ENCODE measurements around the gene CTRB2. TPM values are rescaled to one million over a fixed set of nuclear protein-coding genes. Genes with fewer than 3 reads are reported as not detected.
"Not testable (repeated sequence)": the region's sequence is repeated elsewhere in the genome, so short reads cannot be mapped to it uniquely, and the experiment has no call there.

Gene CTRB2
- total and polyA plus RNA-seq, 2 experiments from 2014 or later = 0.76 TPM; not detected in 1

GRCh38 chr16:75244844-75245758 lies 38.1 kb upstream of the CTRB2 start:
- Histone ChIP-seq H3K9me3 (ENCODE audit: low read depth) (no peaks in the 10 kb centered on the region), H3K27ac (peak overlapping the region; percentile 99), H3K36me3 (peaks cover 9% of the 10 kb centered on the region), H3K4me3 (no peak overlapping the region), H3K4me1 (ENCODE audit: low read depth) (peaks cover 45% of the 10 kb centered on the region), H3K27me3 (no peaks in the 10 kb centered on the region)
- no peak for TF ChIP-seq CTCF (IDR thresholded peaks at IDR 0.05; ENCODE audit: low read depth, low read length)
- peak; percentile 90 to 98 for DNase-seq (ENCODE audit: low read depth in 1 of 2, low spot score in 1 of 2)

GRCh38 chr16:75244225-75244809 lies 37.4 kb upstream of the CTRB2 start:
- Histone ChIP-seq H3K4me1 (ENCODE audit: low read depth) (peaks cover 44% of the 10 kb centered on the region), H3K27me3 (no peaks in the 10 kb centered on the region), H3K36me3 (peaks cover 9% of the 10 kb centered on the region), H3K9me3 (ENCODE audit: low read depth) (no peaks in the 10 kb centered on the region), H3K4me3 (no peak overlapping the region), H3K27ac (peak overlapping the region; percentile 99)
- peak in 1 of 2 donors; percentile 83 for DNase-seq (ENCODE audit: low read depth in 1 of 2, low spot score in 1 of 2)
- no peak for TF ChIP-seq CTCF (IDR thresholded peaks at IDR 0.05; ENCODE audit: low read depth, low read length)

- no peaks in the 10 kb centered on the region for H3K9me3 ChIP-seq (ENCODE audit: low read depth)
- H3K4me1 ChIP-seq (ENCODE audit: low read depth) = peaks cover 50% of the 10 kb centered on the region
- no peak for DNase-seq (ENCODE audit: low read depth in 1 of 2, low spot score in 1 of 2)
- peaks cover 9% of the 10 kb centered on the region for H3K36me3 ChIP-seq
- H3K27me3 ChIP-seq = no peaks in the 10 kb centered on the region
- no peak overlapping the region for H3K4me3 ChIP-seq
- peak overlapping the region; percentile 99 for H3K27ac ChIP-seq
- TF ChIP-seq CTCF (IDR thresholded peaks at IDR 0.05; ENCODE audit: low read depth, low read length) = no peak
These were observed 36.8 kb upstream of the CTRB2 start for GRCh38 chr16:75243667-75244224.

- H3K36me3 ChIP-seq; H3K27ac ChIP-seq; H3K4me3 ChIP-seq; H3K27me3 ChIP-seq; H3K9me3 ChIP-seq (ENCODE audit: low read depth); DNase-seq (ENCODE audit: low read depth in 1 of 2, low spot score in 1 of 2): not testable (repeated sequence)
- H3K4me1 ChIP-seq (ENCODE audit: low read depth) = peaks cover 59% of the 10 kb centered on the region
These were observed 35.6 kb upstream of the CTRB2 start for GRCh38 chr16:75242436-75243078.

- TF ChIP-seq CTCF (IDR thresholded peaks at IDR 0.05; ENCODE audit: low read depth, low read length) = no peak
- H3K4me3 ChIP-seq = no peak overlapping the region
- H3K27me3 ChIP-seq = no peaks in the 10 kb centered on the region
- H3K27ac ChIP-seq = peak overlapping the region; percentile 7
- H3K36me3 ChIP-seq = peaks cover 9% of the 10 kb centered on the region
- peaks cover 59% of the 10 kb centered on the region for H3K4me1 ChIP-seq (ENCODE audit: low read depth)
- H3K9me3 ChIP-seq (ENCODE audit: low read depth) = no peaks in the 10 kb centered on the region
- DNase-seq (ENCODE audit: low read depth in 1 of 2, low spot score in 1 of 2) = no peak
These were observed 35.0 kb upstream of the CTRB2 start for GRCh38 chr16:75241955-75242354.
